ENCODE measurements around the gene UVRAG. TPM values are rescaled to one million over a fixed set of nuclear protein-coding genes. Genes with fewer than 3 reads are reported as not detected.

UVRAG gene
- total and polyA plus RNA-seq, 2 donors (not counting 1 experiment from before 2014, with no cell fraction given): 37.7 to 94.1 TPM

GRCh38 chr11:76007166-76007565, 192.2 kb downstream of the UVRAG start:
- peaks cover 17 to 84% of the 10 kb centered on the region in 2 experiments for H3K36me3 ChIP-seq (replicated peaks in 1 of 2; ENCODE audit: control extremely low read depth in 1 of 2, control insufficient read depth in 1 of 2, extremely low read depth in 1 of 2, insufficient read depth in 2 of 2, low read length in 1 of 2)
- H3K9me3 Mint-ChIP-seq (ENCODE audit: insufficient read depth): no peaks in the 10 kb centered on the region
- H3K4me3 ChIP-seq (ENCODE audit: control extremely low read depth in 1 of 5, extremely low read depth in 1 of 5, insufficient read depth in 1 of 5, low read depth in 2 of 5, low read length in 4 of 5): no peak overlapping the region
- no peak overlapping the region for H3K9ac ChIP-seq (ENCODE audit: low read length)
- TF ChIP-seq CTCF (IDR thresholded peaks at IDR 0.05) (no peak), EZH2 (IDR thresholded peaks at IDR 0.05; ENCODE audit: borderline replicate concordance, insufficient read depth, low read depth, low read length, poor library complexity, severe bottlenecking) (no peak)
- H4K20me1 ChIP-seq (ENCODE audit: control insufficient read depth, insufficient read depth, low read length, poor library complexity, severe bottlenecking): peaks cover 6% of the 10 kb centered on the region
- no peaks in the 10 kb centered on the region for H3K9me3 ChIP-seq (ENCODE audit: control extremely low read depth in 1 of 3, control insufficient read depth in 2 of 3, insufficient read depth in 1 of 3, low read length in 2 of 3)
- H3K4me2 ChIP-seq (replicated peaks; ENCODE audit: low read depth, low read length, poor library complexity, severe bottlenecking): no peak overlapping the region
- intact Hi-C loops (cut with micrococcal nuclease): no loop called here
- no peaks in the 10 kb centered on the region for H3K27me3 Mint-ChIP-seq
- no peaks in the 10 kb centered on the region for H3K27me3 ChIP-seq (replicated peaks in 1 of 4; ENCODE audit: control extremely low read depth in 1 of 4, control insufficient read depth in 3 of 4, insufficient read depth in 4 of 4, low read length in 3 of 4)
- H3K4me3 Mint-ChIP-seq: no peak overlapping the region
- no peak overlapping the region for H2AFZ ChIP-seq (ENCODE audit: insufficient read depth, low read depth, low read length, poor library complexity, severe bottlenecking)
- no peaks in the 10 kb centered on the region for H3K4me1 Mint-ChIP-seq
- peaks cover 4% of the 10 kb centered on the region for H3K79me2 ChIP-seq (ENCODE audit: control insufficient read depth, insufficient read depth, low read length)
- WGBS (ENCODE audit: insufficient coverage): no CpG with 5 or more reads among the region's 2 CpGs
- ChIA-PET CTCF (interaction anchor here (2.4 kb wide), 1 partner anchor 9 kb away, joined by 6 read pairs; no protein-coding TSS in a partner anchor), POLR2A (interaction anchor here (0.6 to 0.7 kb wide), 2 partner anchors 18 to 125 kb away, joined by 3 to 9 read pairs; no protein-coding TSS in a partner anchor)
- ATAC-seq (ENCODE audit: low read depth) (no peak), DNase-seq (no peak)
- no peak overlapping the region for H3K27ac ChIP-seq (ENCODE audit: low read length in 2 of 2)
- no peaks in the 10 kb centered on the region for H3K4me1 ChIP-seq (ENCODE audit: control insufficient read depth in 2 of 2, insufficient read depth in 2 of 2, low read length in 2 of 2)
- H3K27ac Mint-ChIP-seq: no peak overlapping the region

GRCh38 chr11:76008474-76008873, 193.5 kb downstream of the UVRAG start:
- POLR2A ChIA-PET: no interaction called here
- TF ChIP-seq EZH2 (IDR thresholded peaks at IDR 0.05; ENCODE audit: borderline replicate concordance, insufficient read depth, low read depth, low read length, poor library complexity, severe bottlenecking): no peak
- no peak for TF ChIP-seq CTCF (IDR thresholded peaks at IDR 0.05)
- CTCF ChIA-PET: interaction anchor here (2.4 kb wide), 1 partner anchor 10 kb away, joined by 6 read pairs; no protein-coding TSS in a partner anchor
- intact Hi-C loops (cut with micrococcal nuclease): no loop called here
- Histone ChIP-seq H3K4me3 (ENCODE audit: control extremely low read depth in 1 of 5, extremely low read depth in 1 of 5, insufficient read depth in 1 of 5, low read depth in 2 of 5, low read length in 4 of 5) (no peak overlapping the region), H2AFZ (ENCODE audit: insufficient read depth, low read depth, low read length, poor library complexity, severe bottlenecking) (no peak overlapping the region), H3K79me2 (ENCODE audit: control insufficient read depth, insufficient read depth, low read length) (peaks cover 7% of the 10 kb centered on the region), H3K4me2 (replicated peaks; ENCODE audit: low read depth, low read length, poor library complexity, severe bottlenecking) (no peak overlapping the region), H3K9ac (ENCODE audit: low read length) (no peak overlapping the region), H3K4me1 (ENCODE audit: control insufficient read depth in 2 of 2, insufficient read depth in 2 of 2, low read length in 2 of 2) (no peaks in the 10 kb centered on the region), H3K9me3 (ENCODE audit: control extremely low read depth in 1 of 3, control insufficient read depth in 2 of 3, insufficient read depth in 1 of 3, low read length in 2 of 3) (no peaks in the 10 kb centered on the region), H3K27me3 (replicated peaks in 1 of 4; ENCODE audit: control extremely low read depth in 1 of 4, control insufficient read depth in 3 of 4, insufficient read depth in 4 of 4, low read length in 3 of 4) (no peaks in the 10 kb centered on the region), H3K36me3 (replicated peaks in 1 of 2; ENCODE audit: control extremely low read depth in 1 of 2, control insufficient read depth in 1 of 2, extremely low read depth in 1 of 2, insufficient read depth in 2 of 2, low read length in 1 of 2) (peaks cover 17 to 90% of the 10 kb centered on the region in 2 experiments), H4K20me1 (ENCODE audit: control insufficient read depth, insufficient read depth, low read length, poor library complexity, severe bottlenecking) (peaks cover 10% of the 10 kb centered on the region), H3K27ac (ENCODE audit: low read length in 2 of 2) (no peak overlapping the region)
- WGBS (ENCODE audit: insufficient coverage): no CpG with 5 or more reads among the region's 2 CpGs
- H3K27ac Mint-ChIP-seq: no peak overlapping the region
- no peaks in the 10 kb centered on the region for H3K9me3 Mint-ChIP-seq (ENCODE audit: insufficient read depth)
- H3K4me3 Mint-ChIP-seq: no peak overlapping the region
- DNase-seq (no peak), ATAC-seq (ENCODE audit: low read depth) (no peak)
- H3K27me3 Mint-ChIP-seq: no peaks in the 10 kb centered on the region
- H3K4me1 Mint-ChIP-seq: no peaks in the 10 kb centered on the region
